HepG2 (cell line): Measurements from ENCODE around the gene CTNND1. TPM values are rescaled to one million over a fixed set of nuclear protein-coding genes. Genes with fewer than 3 reads are reported as not detected.
A peak's percentile ranks its signal among the peaks of the same experiment; 100 is the strongest.

Experiments
- ASH2L ChIP-seq: fragments of 300-600, 200-600 bp; sonication (generic); IDR thresholded peaks from 2 replicates; pipeline ENCODE4 v1.7.0; 2017; ENCODE audit warnings: low read depth, mild to moderate bottlenecking, moderate library complexity, mixed read lengths, low read length; ENCODE audit not compliant: insufficient read length
- FOXC1 ChIP-seq: sonication (generic); formaldehyde crosslinking; IDR thresholded peaks from 2 replicates; pipeline ENCODE4 v1.8.0; 2022; ENCODE audit warnings: mild to moderate bottlenecking, missing genetic modification reagents, borderline replicate concordance
- HNRNPK ChIP-seq: fragments of 200-400 bp; formaldehyde crosslinking; IDR thresholded peaks from 2 replicates; pipeline ENCODE4 v1.6.1; 2018; ENCODE audit warnings: low read length, low read depth, moderate library complexity, mild to moderate bottlenecking; ENCODE audit not compliant: poor library complexity, severe bottlenecking
- HOXA9 ChIP-seq: sonication (generic); formaldehyde crosslinking; IDR thresholded peaks from 2 replicates; pipeline ENCODE4 v1.8.1; 2022; ENCODE audit warnings: missing genetic modification reagents, mild to moderate bottlenecking, moderate library complexity, borderline replicate concordance
- MNT ChIP-seq: fragments of 450-650 bp; IDR thresholded peaks from 2 replicates; pipeline ENCODE4 v1.6.1; 2016
- RFX3 ChIP-seq: IDR thresholded peaks from 2 replicates; pipeline ENCODE4 v1.6.1; 2016; ENCODE audit warnings: missing biosample characterization, missing genetic modification reagents
- RNF2 ChIP-seq: fragments of 450-650 bp; conservative IDR thresholded peaks from 2 replicates; pipeline ENCODE4 v1.6.1; 2016; ENCODE audit warnings: low read depth
- TERF1 ChIP-seq: sonication (generic); formaldehyde crosslinking; IDR thresholded peaks from 2 replicates; pipeline ENCODE4 v1.8.0; 2022; ENCODE audit warnings: mild to moderate bottlenecking, missing genetic modification reagents, moderate library complexity
- ZBTB37 ChIP-seq: sonication (generic); formaldehyde crosslinking; IDR thresholded peaks from 2 replicates; pipeline ENCODE4 v1.4.0; 2020; ENCODE audit warnings: mild to moderate bottlenecking, missing genetic modification reagents
- ZNF124 ChIP-seq: sonication (generic); formaldehyde crosslinking; IDR thresholded peaks from 2 replicates; pipeline ENCODE4 v1.4.0; 2020; ENCODE audit warnings: missing genetic modification reagents
- ZNF512B ChIP-seq: sonication (generic); formaldehyde crosslinking; IDR thresholded peaks from 2 replicates; pipeline ENCODE4 v1.5.1; 2020; ENCODE audit warnings: missing genetic modification reagents, mild to moderate bottlenecking, borderline replicate concordance
- ZNF768 ChIP-seq: sonication (generic); formaldehyde crosslinking; IDR thresholded peaks from 2 replicates; pipeline ENCODE4 v1.4.0; 2020; ENCODE audit warnings: missing genetic modification reagents
- ZNF770 ChIP-seq: sonication (generic); formaldehyde crosslinking; IDR thresholded peaks from 2 replicates; pipeline ENCODE4 v1.5.0; 2020; ENCODE audit warnings: mild to moderate bottlenecking, missing genetic modification reagents
- ZNF776 ChIP-seq: sonication (generic); formaldehyde crosslinking; IDR thresholded peaks from 2 replicates; pipeline ENCODE4 v1.4.0; 2020; ENCODE audit warnings: mild to moderate bottlenecking, missing genetic modification reagents
- polyA plus RNA-seq, 8 experiments: library from polyadenylated mRNA; depleted of rRNA in 3 of 8; stranded (reverse) in 7 of 8; unstranded in 1 of 8; fragments of >200 nt; fragmentation: Illumina TruSeq in 4 of 8; extraction: Trizol in 4 of 8; gene quantifications; 2 replicates each; pipeline versions ENCODE4 v1.2.1 to v1.2.3, GENCODE V29; 2011 to 2016; ENCODE audit warnings: low read depth in 4 of 8, missing spikeins in 1 of 8, mixed read lengths in 1 of 8; ENCODE audit not compliant: insufficient read depth in 1 of 8
- total RNA-seq, 5 experiments: library from RNA; depleted of rRNA; stranded (reverse); fragments of >200 nt; fragmentation: Illumina TruSeq; extraction: Trizol; gene quantifications; 2 replicates each; pipeline ENCODE4 v1.2.3, GENCODE V29; 2016; ENCODE audit warnings: low read depth in 1 of 5
- TF ChIP-seq, protein P1 (sequence below): sonication (generic); formaldehyde crosslinking; IDR thresholded peaks from 2 replicates; pipeline ENCODE4 v1.4.0; 2020; ENCODE audit warnings: missing genetic modification reagents

Gene CTNND1
- total and polyA plus RNA-seq, 2 of the 13 experiments (the other 11 are each of a cell fraction or from before 2014, with no cell fraction given): 117 to 128 TPM

GRCh38 chr11:57800444-57801182, 39.0 kb downstream of the CTNND1 start (continued):
- TF ChIP-seq ZNF770 (CRISPR knock-in tag): no peak
- TF ChIP-seq RNF2: no peak
- no peak for TF ChIP-seq ZNF768 (CRISPR knock-in tag)
- TF ChIP-seq HOXA9 (CRISPR knock-in tag): no peak
- TF ChIP-seq ZNF512B (CRISPR knock-in tag): no peak
- TF ChIP-seq RFX3 (CRISPR knock-in tag): no peak
- no peak for TF ChIP-seq FOXC1 (CRISPR knock-in tag)
- no peak for TF ChIP-seq HNRNPK
- no peak for TF ChIP-seq ZNF776
- no peak for TF ChIP-seq ZNF124 (CRISPR knock-in tag)
- TF ChIP-seq TERF1 (CRISPR knock-in tag): no peak
- TF ChIP-seq ZBTB37: no peak
- TF ChIP-seq MNT: peak; percentile 33; the same call in 1 of the 2 replicates
- no peak for TF ChIP-seq ASH2L
- TF ChIP-seq, protein P1, sequence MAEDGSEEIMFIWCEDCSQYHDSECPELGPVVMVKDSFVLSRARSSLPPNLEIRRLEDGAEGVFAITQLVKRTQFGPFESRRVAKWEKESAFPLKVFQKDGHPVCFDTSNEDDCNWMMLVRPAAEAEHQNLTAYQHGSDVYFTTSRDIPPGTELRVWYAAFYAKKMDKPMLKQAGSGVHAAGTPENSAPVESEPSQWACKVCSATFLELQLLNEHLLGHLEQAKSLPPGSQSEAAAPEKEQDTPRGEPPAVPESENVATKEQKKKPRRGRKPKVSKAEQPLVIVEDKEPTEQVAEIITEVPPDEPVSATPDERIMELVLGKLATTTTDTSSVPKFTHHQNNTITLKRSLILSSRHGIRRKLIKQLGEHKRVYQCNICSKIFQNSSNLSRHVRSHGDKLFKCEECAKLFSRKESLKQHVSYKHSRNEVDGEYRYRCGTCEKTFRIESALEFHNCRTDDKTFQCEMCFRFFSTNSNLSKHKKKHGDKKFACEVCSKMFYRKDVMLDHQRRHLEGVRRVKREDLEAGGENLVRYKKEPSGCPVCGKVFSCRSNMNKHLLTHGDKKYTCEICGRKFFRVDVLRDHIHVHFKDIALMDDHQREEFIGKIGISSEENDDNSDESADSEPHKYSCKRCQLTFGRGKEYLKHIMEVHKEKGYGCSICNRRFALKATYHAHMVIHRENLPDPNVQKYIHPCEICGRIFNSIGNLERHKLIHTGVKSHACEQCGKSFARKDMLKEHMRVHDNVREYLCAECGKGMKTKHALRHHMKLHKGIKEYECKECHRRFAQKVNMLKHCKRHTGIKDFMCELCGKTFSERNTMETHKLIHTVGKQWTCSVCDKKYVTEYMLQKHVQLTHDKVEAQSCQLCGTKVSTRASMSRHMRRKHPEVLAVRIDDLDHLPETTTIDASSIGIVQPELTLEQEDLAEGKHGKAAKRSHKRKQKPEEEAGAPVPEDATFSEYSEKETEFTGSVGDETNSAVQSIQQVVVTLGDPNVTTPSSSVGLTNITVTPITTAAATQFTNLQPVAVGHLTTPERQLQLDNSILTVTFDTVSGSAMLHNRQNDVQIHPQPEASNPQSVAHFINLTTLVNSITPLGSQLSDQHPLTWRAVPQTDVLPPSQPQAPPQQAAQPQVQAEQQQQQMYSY: no peak
